Endothelial cell of umbilical vein (primary cell): ENCODE results near the gene CDH3. TPM values are rescaled to one million over a fixed set of nuclear protein-coding genes. Genes with fewer than 3 reads are reported as not detected.

ENCODE experiments used
- BruUV-seq: library from RNA; stranded (reverse); fragments of 400-500 nt; replicated peaks from 2 replicates; lab custom pipeline; 2021; lab: Mats Ljungman, UMichigan
- CTCF ChIA-PET: fragments of 300-600, 350-600 bp; sonication (Branson Sonifier 250); formaldehyde crosslinking; loops from one replicate; lab custom pipeline; 2021; ENCODE audit warnings: antibody characterized with exemption, inconsistent platforms; lab: Charles Lee
- POLR2A ChIA-PET: fragments of 300-600, 350-600 bp; sonication (Branson Sonifier 250); formaldehyde crosslinking; loops from one replicate; lab custom pipeline; 2021; ENCODE audit warnings: antibody characterized with exemption, inconsistent platforms; lab: Charles Lee
- DNase-seq: peaks from one replicate; pipeline ENCODE4 v3.0.0-alpha.2; 2011; ENCODE audit warnings: low read depth, low spot score
- FAIRE-seq: peaks from 2 replicates; lab custom pipeline; 2011; peaks lifted over from hg19 to GRCh38; lab: Jason Lieb, UNC
- H2AFZ ChIP-seq: 2 replicates; pipeline ENCODE4 v1.6.0; 2012; ENCODE audit warnings: low read depth, low read length, control low read depth, inconsistent platforms
- H3K27ac ChIP-seq: 2 replicates; pipeline ENCODE4 v1.5.1; 2011; ENCODE audit warnings: low read depth, mild to moderate bottlenecking, control low read depth, low read length, moderate library complexity; ENCODE audit not compliant: insufficient read depth
- H3K27me3 ChIP-seq, 2 experiments: 2 replicates each; pipeline versions ENCODE4 v1.6.0 to v1.6.1; 2011; ENCODE audit warnings: low read length in 2 of 2, mixed read lengths in 1 of 2; ENCODE audit not compliant: control insufficient read depth in 2 of 2, insufficient read depth in 2 of 2
- H3K36me3 ChIP-seq, 2 experiments: 2 replicates in 1 of 2; 3 replicates in 1 of 2; pipeline ENCODE4 v1.5.1; 2011; ENCODE audit warnings: low read length in 2 of 2, mild to moderate bottlenecking in 1 of 2, moderate library complexity in 1 of 2; ENCODE audit not compliant: control insufficient read depth in 2 of 2, insufficient read depth in 2 of 2; ENCODE audit errors: extremely low read depth in 1 of 2
- H3K4me1 ChIP-seq: 3 replicates; pipeline ENCODE4 v1.5.1; 2011; ENCODE audit warnings: mild to moderate bottlenecking, low read length; ENCODE audit not compliant: control insufficient read depth, insufficient read depth; ENCODE audit errors: extremely low read depth
- H3K4me2 ChIP-seq: 2 replicates; pipeline ENCODE4 v1.6.1; 2011; ENCODE audit warnings: low read length, control low read depth, mixed read lengths; ENCODE audit not compliant: insufficient read depth
- H3K4me3 ChIP-seq, 3 experiments: fragments of 200-600 bp in 1 of 3; sonication (generic), shearing (Covaris generic) in 1 of 3; replicated peaks in 1 of 3; 2 replicates each; pipeline ENCODE4 v1.5.1; 2011 to 2016; ENCODE audit warnings: control low read depth in 3 of 3, low read length in 3 of 3, mild to moderate bottlenecking in 2 of 3, inconsistent platforms in 1 of 3, low read depth in 1 of 3, moderate library complexity in 1 of 3; ENCODE audit not compliant: insufficient read depth in 1 of 3
- H3K79me2 ChIP-seq: 2 replicates; pipeline ENCODE4 v1.6.0; 2012; ENCODE audit warnings: low read length, inconsistent platforms; ENCODE audit not compliant: control insufficient read depth, insufficient read depth
- H3K9ac ChIP-seq: replicated peaks from 2 replicates; pipeline ENCODE3; 2011; ENCODE audit warnings: low read length, control low read depth; ENCODE audit not compliant: insufficient read depth; ENCODE audit errors: extremely low read depth
- H3K9me1 ChIP-seq: replicated peaks from 3 replicates; pipeline ENCODE4 v1.6.0; 2011; ENCODE audit warnings: mild to moderate bottlenecking, low read length; ENCODE audit not compliant: control insufficient read depth, insufficient read depth; ENCODE audit errors: extremely low read depth
- H3K9me3 ChIP-seq: replicated peaks from 2 replicates; pipeline ENCODE4 v1.5.1; 2012; ENCODE audit warnings: low read length, inconsistent platforms; ENCODE audit not compliant: control insufficient read depth, insufficient read depth
- H4K20me1 ChIP-seq: replicated peaks from 2 replicates; pipeline ENCODE3; 2011; ENCODE audit warnings: mild to moderate bottlenecking, low read length; ENCODE audit not compliant: control insufficient read depth, insufficient read depth; ENCODE audit errors: extremely low read depth
- EZH2 ChIP-seq: IDR thresholded peaks from 2 replicates; pipeline ENCODE4 v1.6.1; 2012; ENCODE audit warnings: borderline replicate concordance, low read depth, mild to moderate bottlenecking, moderate library complexity, low read length, inconsistent platforms; ENCODE audit not compliant: severe bottlenecking
- FOS ChIP-seq: IDR thresholded peaks from 2 replicates; pipeline ENCODE4 v1.6.1; 2011; ENCODE audit warnings: mild to moderate bottlenecking, low read length, moderate library complexity, borderline replicate concordance; ENCODE audit not compliant: insufficient read depth
- GATA2 ChIP-seq: IDR thresholded peaks from 2 replicates; pipeline ENCODE4 v1.7.0; 2011; ENCODE audit warnings: low read depth, mild to moderate bottlenecking, moderate library complexity, mixed read lengths, low read length; ENCODE audit not compliant: insufficient read length, insufficient read depth
- JUN ChIP-seq: IDR thresholded peaks from 2 replicates; pipeline ENCODE4 v1.6.1; 2011; ENCODE audit warnings: borderline replicate concordance, low read depth; ENCODE audit not compliant: insufficient read length, insufficient read depth
- MYC ChIP-seq: IDR thresholded peaks from one replicate; pipeline ENCODE4 v1.6.1; 2011; ENCODE audit warnings: mild to moderate bottlenecking, low read depth, low read length
- POLR2A ChIP-seq: IDR thresholded peaks from 2 replicates; pipeline ENCODE4 v1.6.1; 2012; ENCODE audit warnings: low read depth, mild to moderate bottlenecking, control low read depth, low read length
- POLR2AphosphoS5 ChIP-seq: IDR thresholded peaks from 2 replicates; pipeline ENCODE4 v1.6.1; 2012; ENCODE audit warnings: low read depth, mild to moderate bottlenecking, control low read depth, low read length, moderate library complexity; ENCODE audit not compliant: insufficient read depth
- dilution Hi-C: fragments of 300-500 bp; cut with MboI; formaldehyde crosslinking; loops from one replicate; pipeline ENCODE4 v1.15.0; 2019; ENCODE audit warnings: low sequenced_read_pairs; ENCODE audit not compliant: extremely low pct_ligation_motif_present
- intact Hi-C: fragments of 100-400 bp; cut with micrococcal nuclease; formaldehyde crosslinking; loops from one replicate; pipeline ENCODE4 v1.10.0; 2022
- polyA plus RNA-seq, 4 experiments: library from polyadenylated mRNA; depleted of rRNA in 3 of 4; stranded (reverse) in 3 of 4; unstranded in 1 of 4; fragments of >200 nt; gene quantifications; 2 replicates each; pipeline versions ENCODE4 v1.2.1 to v1.2.3, GENCODE V29; 2011 to 2012; ENCODE audit warnings: missing spikeins in 1 of 4
- total RNA-seq: library from RNA; stranded (reverse); gene quantifications from 2 replicates; pipeline ENCODE4 v1.2.3, GENCODE V29; 2021
- TF ChIP-seq, protein P1 (sequence below): IDR thresholded peaks from 2 replicates; pipeline ENCODE4 v1.6.1; 2011; ENCODE audit not compliant: insufficient read depth, insufficient read length
- TF ChIP-seq, protein P2 (sequence below), 2 donors: IDR thresholded peaks; 1 replicate in 1 of 2; 2 replicates in 1 of 2; pipeline ENCODE4 v1.5.1; 2011; ENCODE audit warnings: low read length in 2 of 2, mild to moderate bottlenecking in 2 of 2, moderate library complexity in 2 of 2, control low read depth in 1 of 2, inconsistent platforms in 1 of 2, low read depth in 1 of 2; ENCODE audit not compliant: insufficient read depth in 1 of 2; ENCODE audit errors: extremely low read depth in 1 of 2

CDH3 gene
- total and polyA plus RNA-seq, 2 donors (not counting 3 experiments of a cell fraction or from before 2014, with no cell fraction given): 0.03 TPM; not detected in 1

DNA sequence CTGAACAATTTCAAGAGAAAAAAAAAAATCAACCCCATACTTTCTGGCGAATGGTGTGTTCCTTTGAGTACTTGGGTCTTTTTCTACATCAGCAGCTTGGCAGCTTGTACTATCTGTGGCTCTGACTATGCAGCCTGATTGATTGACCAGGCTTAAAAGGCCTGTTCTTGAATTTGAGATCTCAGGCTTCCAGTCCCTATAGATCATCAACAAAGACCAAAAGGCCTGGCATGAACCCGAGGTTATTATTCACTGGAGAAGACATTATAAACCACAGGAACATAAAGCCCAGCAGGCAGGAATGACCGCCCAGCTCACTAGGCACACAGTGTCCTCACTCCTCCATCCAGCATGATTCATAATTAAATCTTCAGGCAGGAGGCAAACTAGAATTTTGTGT, 32.1 kb upstream of the CDH3 start:
- no peak overlapping the region for H3K27ac ChIP-seq
- H3K27me3 ChIP-seq: no peaks in the 10 kb centered on the region
- H3K9me1 ChIP-seq: no peaks in the 10 kb centered on the region
- FAIRE-seq: no peak
- DNase-seq: no peak
- H3K36me3 ChIP-seq: no peaks in the 10 kb centered on the region
- no peak overlapping the region for H3K4me3 ChIP-seq
- BruUV-seq: no TSS peak
- TF ChIP-seq JUN: no peak
- no peak for TF ChIP-seq POLR2AphosphoS5
- intact Hi-C loops: no loop called here
- CTCF ChIA-PET: no interaction called here
- dilution Hi-C loops: no loop called here
- no peaks in the 10 kb centered on the region for H3K9me3 ChIP-seq
- no peak overlapping the region for H3K4me2 ChIP-seq
- POLR2A ChIA-PET: no interaction called here
- H3K9ac ChIP-seq: no peak overlapping the region
- no peaks in the 10 kb centered on the region for H4K20me1 ChIP-seq
- no peaks in the 10 kb centered on the region for H3K79me2 ChIP-seq
- no peak overlapping the region for H2AFZ ChIP-seq
- H3K4me1 ChIP-seq: no peaks in the 10 kb centered on the region

DNA sequence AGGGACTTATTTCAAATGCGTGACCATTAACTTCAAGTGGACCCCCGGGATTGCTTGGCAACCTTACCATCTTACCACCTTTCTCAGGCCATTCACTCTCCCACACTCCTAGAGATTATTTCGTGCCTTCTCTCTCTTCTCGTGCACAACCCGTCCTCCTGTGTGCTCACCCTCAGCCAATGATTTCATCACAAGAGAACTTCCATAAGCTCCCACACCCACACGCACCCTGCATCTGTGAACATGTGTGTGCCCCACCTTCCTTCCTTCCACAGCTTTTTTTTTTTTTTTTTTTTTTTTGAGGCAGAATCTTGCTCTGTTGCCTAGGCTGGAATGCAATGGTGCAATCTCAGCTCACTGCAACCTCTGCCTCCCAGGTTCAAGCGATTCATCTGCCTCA, 27.4 kb upstream of the CDH3 start:
- Histone ChIP-seq H3K4me2 (no peak overlapping the region), H2AFZ (no peak overlapping the region), H3K4me1 (no peaks in the 10 kb centered on the region), H3K4me3 (no peak overlapping the region), H3K36me3 (no peaks in the 10 kb centered on the region), H3K9ac (no peak overlapping the region), H3K27ac (no peak overlapping the region), H3K79me2 (no peaks in the 10 kb centered on the region), H3K9me3 (no peaks in the 10 kb centered on the region), H3K9me1 (no peaks in the 10 kb centered on the region), H3K27me3 (no peaks in the 10 kb centered on the region), H4K20me1 (no peaks in the 10 kb centered on the region)
- no TSS peak for BruUV-seq
- intact Hi-C loops (no loop called here), dilution Hi-C loops (no loop called here)
- no peak for TF ChIP-seq GATA2
- TF ChIP-seq POLR2AphosphoS5: no peak
- TF ChIP-seq FOS: no peak
- TF ChIP-seq MYC: no peak
- TF ChIP-seq, protein P1, sequence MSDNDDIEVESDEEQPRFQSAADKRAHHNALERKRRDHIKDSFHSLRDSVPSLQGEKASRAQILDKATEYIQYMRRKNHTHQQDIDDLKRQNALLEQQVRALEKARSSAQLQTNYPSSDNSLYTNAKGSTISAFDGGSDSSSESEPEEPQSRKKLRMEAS: no peak
- TF ChIP-seq JUN: no peak
- TF ChIP-seq, protein P2, sequence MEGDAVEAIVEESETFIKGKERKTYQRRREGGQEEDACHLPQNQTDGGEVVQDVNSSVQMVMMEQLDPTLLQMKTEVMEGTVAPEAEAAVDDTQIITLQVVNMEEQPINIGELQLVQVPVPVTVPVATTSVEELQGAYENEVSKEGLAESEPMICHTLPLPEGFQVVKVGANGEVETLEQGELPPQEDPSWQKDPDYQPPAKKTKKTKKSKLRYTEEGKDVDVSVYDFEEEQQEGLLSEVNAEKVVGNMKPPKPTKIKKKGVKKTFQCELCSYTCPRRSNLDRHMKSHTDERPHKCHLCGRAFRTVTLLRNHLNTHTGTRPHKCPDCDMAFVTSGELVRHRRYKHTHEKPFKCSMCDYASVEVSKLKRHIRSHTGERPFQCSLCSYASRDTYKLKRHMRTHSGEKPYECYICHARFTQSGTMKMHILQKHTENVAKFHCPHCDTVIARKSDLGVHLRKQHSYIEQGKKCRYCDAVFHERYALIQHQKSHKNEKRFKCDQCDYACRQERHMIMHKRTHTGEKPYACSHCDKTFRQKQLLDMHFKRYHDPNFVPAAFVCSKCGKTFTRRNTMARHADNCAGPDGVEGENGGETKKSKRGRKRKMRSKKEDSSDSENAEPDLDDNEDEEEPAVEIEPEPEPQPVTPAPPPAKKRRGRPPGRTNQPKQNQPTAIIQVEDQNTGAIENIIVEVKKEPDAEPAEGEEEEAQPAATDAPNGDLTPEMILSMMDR (IDR thresholded peaks at IDR 0.05; ENCODE audit: extremely low read depth in 1 of 2, insufficient read depth in 1 of 2, low read depth in 1 of 2, low read length in 2 of 2): no peak
- no peak for TF ChIP-seq POLR2A
- no peak for TF ChIP-seq EZH2
- FAIRE-seq (no peak), DNase-seq (no peak)
- POLR2A ChIA-PET: no interaction called here
- CTCF ChIA-PET: interaction anchor here (0.6 to 1.6 kb wide), 2 partner anchors 16 to 460 kb away, joined by 3 read pairs; no protein-coding TSS in a partner anchor
